GM21367 (cell line): Measurements from ENCODE around the gene MYO10.
"Not testable (repeated sequence)": the region's sequence is repeated elsewhere in the genome, so short reads cannot be mapped to it uniquely, and the experiment has no call there.

ENCODE experiments used
- ATAC-seq: cut with Tn5 transposase; IDR thresholded peaks from one replicate; pipeline ENCODE4 v1.9.1; 2021; ENCODE audit not compliant: unreplicated experiment

Gene MYO10

GRCh38 chr5:16721151-16722096 is 214.7 kb downstream of the MYO10 start:
- no peak for ATAC-seq

- not testable (repeated sequence) for ATAC-seq
Observed at GRCh38 chr5:16718036-16718435, 218.1 kb downstream of the MYO10 start.

GRCh38 chr5:16713386-16713928 is 222.6 kb downstream of the MYO10 start:
- no peak for ATAC-seq

GRCh38 chr5:16712620-16713019 is 223.5 kb downstream of the MYO10 start:
- ATAC-seq: no peak

GRCh38 chr5:16712178-16712577 is 223.9 kb downstream of the MYO10 start:
- no peak for ATAC-seq

- no peak for ATAC-seq
Observed at GRCh38 chr5:16709691-16710433, 226.2 kb downstream of the MYO10 start.

GRCh38 chr5:16707869-16708192 is 228.3 kb downstream of the MYO10 start:
- ATAC-seq: no peak

- no peak for ATAC-seq
Observed at GRCh38 chr5:16707168-16707868, 228.8 kb downstream of the MYO10 start.

GRCh38 chr5:16704945-16705344 is 231.1 kb downstream of the MYO10 start:
- ATAC-seq: no peak

- ATAC-seq: no peak
Observed at GRCh38 chr5:16702964-16703363, 233.1 kb downstream of the MYO10 start.

GRCh38 chr5:16701134-16702099 is 234.7 kb downstream of the MYO10 start:
- no peak for ATAC-seq

GRCh38 chr5:16700081-16700480 is 236.0 kb downstream of the MYO10 start:
- no peak for ATAC-seq

GRCh38 chr5:16695779-16696178 is 240.3 kb downstream of the MYO10 start:
- ATAC-seq: no peak

GRCh38 chr5:16693879-16694278 is 242.2 kb downstream of the MYO10 start:
- no peak for ATAC-seq

GRCh38 chr5:16691731-16692130 is 244.4 kb downstream of the MYO10 start:
- ATAC-seq: no peak

GRCh38 chr5:16690243-16690852 is 245.7 kb downstream of the MYO10 start:
- ATAC-seq: peak; percentile 95

GRCh38 chr5:16687898-16688297 is 248.2 kb downstream of the MYO10 start:
- no peak for ATAC-seq

- no peak for ATAC-seq
Observed at GRCh38 chr5:16685069-16685468, 251.0 kb downstream of the MYO10 start.

- ATAC-seq: no peak
Observed at GRCh38 chr5:16681876-16682275, 254.2 kb downstream of the MYO10 start.

GRCh38 chr5:16679863-16680262 is 256.2 kb downstream of the MYO10 start:
- ATAC-seq: no peak
